LHCN-M2 (cell line): ENCODE results near the gene DRC7. TPM values are rescaled to one million over a fixed set of nuclear protein-coding genes. Genes with fewer than 3 reads are reported as not detected.
"Not testable (repeated sequence)": the region's sequence is repeated elsewhere in the genome, so short reads cannot be mapped to it uniquely, and the experiment has no call there.

ENCODE experiments used
- DNase-seq: peaks from one replicate; pipeline ENCODE4 v3.0.0-alpha.2; 2012; ENCODE audit warnings: low read depth
- total RNA-seq: library from RNA; depleted of rRNA; stranded (reverse); fragments of >200 nt; gene quantifications from 2 replicates; pipeline ENCODE4 v1.2.3, GENCODE V29; 2014

Gene DRC7
- total RNA-seq, 1 experiment from 2014 or later, result not detected

GRCh38 chr16:57660715-57661463 is 33.7 kb upstream of the DRC7 start:
- no peak for DNase-seq

GRCh38 chr16:57661510-57661909 is 33.1 kb upstream of the DRC7 start:
- DNase-seq, result no peak

- no peak for DNase-seq
Measured at GRCh38 chr16:57661936-57662906, 32.4 kb upstream of the DRC7 start.

- DNase-seq, result no peak
Measured at GRCh38 chr16:57663436-57663835, 31.2 kb upstream of the DRC7 start.

GRCh38 chr16:57663917-57664661 is 30.5 kb upstream of the DRC7 start:
- no peak for DNase-seq

GRCh38 chr16:57664662-57665025 is 30.0 kb upstream of the DRC7 start:
- no peak for DNase-seq

GRCh38 chr16:57665541-57665940 is 29.1 kb upstream of the DRC7 start:
- no peak for DNase-seq

GRCh38 chr16:57666353-57667047 is 28.1 kb upstream of the DRC7 start:
- DNase-seq, result peak; percentile 46

GRCh38 chr16:57667048-57667525 is 27.5 kb upstream of the DRC7 start:
- no peak for DNase-seq

- peak; percentile 27 for DNase-seq
Measured at GRCh38 chr16:57667526-57668262, 26.9 kb upstream of the DRC7 start.

- no peak for DNase-seq
Measured at GRCh38 chr16:57668263-57668571, 26.4 kb upstream of the DRC7 start, which contains the start of gene ADGRG3. ADGRG3 (plus strand) TSS chr16:57668306; CDS start chr16:57668348, 42 bp downstream.

- no peak for DNase-seq
Measured at GRCh38 chr16:57668630-57669475, 25.8 kb upstream of the DRC7 start.

GRCh38 chr16:57669476-57670162 is 25.0 kb upstream of the DRC7 start:
- DNase-seq, result no peak

GRCh38 chr16:57670196-57670595 is 24.4 kb upstream of the DRC7 start:
- no peak for DNase-seq

GRCh38 chr16:57671451-57671850 is 23.2 kb upstream of the DRC7 start:
- DNase-seq, result not testable (repeated sequence)

- no peak for DNase-seq
Measured at GRCh38 chr16:57672416-57672815, 22.2 kb upstream of the DRC7 start.

- DNase-seq, result no peak
Measured at GRCh38 chr16:57672824-57673223, 21.8 kb upstream of the DRC7 start.

GRCh38 chr16:57675741-57676551 is 18.7 kb upstream of the DRC7 start:
- DNase-seq, result no peak
